Neuronal stem cell (in vitro differentiated cells): Measurements from ENCODE around the gene BCL6B.
A peak's percentile ranks its signal among the peaks of the same experiment; 100 is the strongest.

Source experiments
- DNase-seq: peaks from one replicate; pipeline ENCODE4 v3.0.0-alpha.2; 2013; ENCODE audit warnings: low spot score
- H2AFZ ChIP-seq: one replicate; pipeline ENCODE4 v1.6.1; 2013; ENCODE audit warnings: mild to moderate bottlenecking, low read length, inconsistent platforms
- H2AK5ac ChIP-seq: 2 replicates; pipeline ENCODE4 v1.6.1; 2013; ENCODE audit warnings: low read depth, mild to moderate bottlenecking, inconsistent platforms, low read length, moderate library complexity, mixed read lengths
- H2BK120ac ChIP-seq: 2 replicates; pipeline ENCODE4 v1.6.1; 2013; ENCODE audit warnings: low read depth, mild to moderate bottlenecking, inconsistent platforms, low read length, moderate library complexity, mixed read lengths
- H2BK12ac ChIP-seq: one replicate; pipeline ENCODE4 v1.6.1; 2013; ENCODE audit warnings: low read length, inconsistent platforms
- H2BK15ac ChIP-seq: 2 replicates; pipeline ENCODE4 v1.6.1; 2013; ENCODE audit warnings: mild to moderate bottlenecking, low read length, inconsistent platforms, mixed read lengths
- H2BK5ac ChIP-seq: one replicate; pipeline ENCODE4 v1.6.1; 2013; ENCODE audit warnings: inconsistent platforms, mild to moderate bottlenecking, low read length, moderate library complexity
- H3K14ac ChIP-seq: one replicate; pipeline ENCODE4 v1.6.1; 2013; ENCODE audit warnings: low read length, inconsistent platforms
- H3K18ac ChIP-seq: 2 replicates; pipeline ENCODE4 v1.6.1; 2013; ENCODE audit warnings: low read length, inconsistent platforms
- H3K23ac ChIP-seq: 2 replicates; pipeline ENCODE4 v1.6.1; 2013; ENCODE audit warnings: low read depth, mild to moderate bottlenecking, mixed read lengths, low read length, inconsistent platforms; ENCODE audit not compliant: poor library complexity
- H3K27ac ChIP-seq: replicated peaks from 3 replicates; pipeline ENCODE4 v1.5.1; 2013; ENCODE audit warnings: low read length, inconsistent platforms
- H3K27me3 ChIP-seq, 3 experiments: 2 replicates each; pipeline ENCODE4 v1.6.1; 2013; ENCODE audit warnings: low read length in 3 of 3, mild to moderate bottlenecking in 2 of 3, inconsistent platforms in 1 of 3, low read depth in 1 of 3, mixed read lengths in 1 of 3, moderate library complexity in 1 of 3; ENCODE audit not compliant: control insufficient read depth in 3 of 3, insufficient read depth in 3 of 3
- H3K36me3 ChIP-seq, 2 donors: replicated peaks in 1 of 2; 2 replicates each; pipeline ENCODE4 v1.6.1; 2013; ENCODE audit warnings: low read length in 2 of 2; ENCODE audit not compliant: control insufficient read depth in 2 of 2, insufficient read depth in 2 of 2
- H3K4ac ChIP-seq: 2 replicates; pipeline ENCODE4 v1.6.1; 2013; ENCODE audit warnings: inconsistent platforms, mild to moderate bottlenecking, low read length, moderate library complexity
- H3K4me1 ChIP-seq, 2 donors: 1 replicate in 1 of 2; 2 replicates in 1 of 2; pipeline ENCODE4 v1.6.1; 2013; ENCODE audit warnings: low read length in 2 of 2, low read depth in 1 of 2; ENCODE audit not compliant: control insufficient read depth in 2 of 2, insufficient read depth in 1 of 2
- H3K4me2 ChIP-seq: one replicate; pipeline ENCODE4 v1.6.1; 2013; ENCODE audit warnings: mild to moderate bottlenecking, low read length, inconsistent platforms; ENCODE audit not compliant: insufficient read depth, poor library complexity, severe bottlenecking
- H3K4me3 ChIP-seq, 2 donors: 2 replicates each; pipeline ENCODE4 v1.5.1; 2013; ENCODE audit warnings: low read length in 2 of 2, mild to moderate bottlenecking in 2 of 2, inconsistent platforms in 1 of 2, moderate library complexity in 1 of 2
- H3K79me1 ChIP-seq: one replicate; pipeline ENCODE4 v1.6.1; 2013; ENCODE audit warnings: low read depth, mild to moderate bottlenecking, inconsistent platforms, low read length, moderate library complexity
- H3K9ac ChIP-seq: one replicate; pipeline ENCODE4 v1.6.1; 2013; ENCODE audit warnings: mild to moderate bottlenecking, low read depth, low read length, inconsistent platforms; ENCODE audit not compliant: poor library complexity
- H3K9me3 ChIP-seq, 2 donors: replicated peaks in 1 of 2; 2 replicates each; pipeline versions ENCODE3 to v1.6.1; 2013; ENCODE audit warnings: low read length in 2 of 2, mild to moderate bottlenecking in 2 of 2, inconsistent platforms in 1 of 2, low read depth in 1 of 2, mixed read lengths in 1 of 2, moderate library complexity in 1 of 2; ENCODE audit not compliant: control insufficient read depth in 2 of 2, insufficient read depth in 1 of 2
- H4K8ac ChIP-seq: one replicate; pipeline ENCODE4 v1.6.1; 2013; ENCODE audit warnings: low read depth, mild to moderate bottlenecking, inconsistent platforms, low read length, moderate library complexity
- H4K91ac ChIP-seq: one replicate; pipeline ENCODE4 v1.6.1; 2013; ENCODE audit warnings: low read length, low read depth, mild to moderate bottlenecking, inconsistent platforms; ENCODE audit not compliant: poor library complexity
- WGBS, 2 donors: extraction: QIAGEN DNeasy Blood & Tissue Kit; methylation state at CpG; one replicate each; pipeline ENCODE4 v1.1.7; 2013; ENCODE audit warnings: missing lambda C conversion rate in 2 of 2, mixed read lengths in 1 of 2; ENCODE audit not compliant: insufficient read length in 2 of 2, insufficient replicate concordance in 1 of 2; ENCODE audit errors: extremely low coverage in 2 of 2; 5-methylcytosine and 5-hydroxymethylcytosine counted together

The BCL6B gene

GRCh38 chr17:7020894-7021664, 1.8 kb upstream of the BCL6B start:
- Histone ChIP-seq H3K4me2 (no peak overlapping the region), H2BK120ac (no peak overlapping the region), H3K14ac (no peak overlapping the region), H4K91ac (no peak overlapping the region), H4K8ac (no peak overlapping the region), H3K4me3 (no peak overlapping the region), H2BK12ac (no peak overlapping the region), H3K9me3 (peaks cover 0 to 8% of the 10 kb centered on the region in 2 donors), H3K4ac (no peak overlapping the region), H3K27ac (no peak overlapping the region), H3K79me1 (peaks cover 1% of the 10 kb centered on the region), H3K18ac (no peak overlapping the region), H2BK5ac (no peak overlapping the region), H3K4me1 (peaks cover 6 to 23% of the 10 kb centered on the region in 2 donors), H2AFZ (peak overlapping the region; percentile 97), H2BK15ac (no peak overlapping the region), H3K36me3 (peaks cover 5 to 13% of the 10 kb centered on the region in 2 donors), H3K23ac (no peak overlapping the region), H3K27me3 (peaks cover 13 to 47% (median 35%) of the 10 kb centered on the region in 3 experiments), H2AK5ac (no peak overlapping the region), H3K9ac (no peak overlapping the region)
- WGBS, 2 donors, result no CpG with 5 or more reads among the region's 11 CpGs
- DNase-seq, result no peak

GRCh38 chr17:7021993-7022778, 664 bp upstream of the BCL6B start:
- Histone ChIP-seq H2BK5ac (no peak overlapping the region), H3K23ac (peak overlapping the region; percentile 65), H3K4me2 (peak overlapping the region; percentile 61), H3K4me3 (peak overlapping the region; percentile 27 to 62), H3K4ac (no peak overlapping the region), H3K27me3 (peaks cover 13 to 51% (median 35%) of the 10 kb centered on the region in 3 experiments), H3K18ac (peak overlapping the region; percentile 89), H2BK120ac (peak overlapping the region; percentile 31), H4K8ac (no peak overlapping the region), H4K91ac (no peak overlapping the region), H3K36me3 (peaks cover 2 to 5% of the 10 kb centered on the region in 2 donors), H2BK12ac (no peak overlapping the region), H3K9me3 (peaks cover 0 to 8% of the 10 kb centered on the region in 2 donors), H2BK15ac (peak overlapping the region; percentile 17), H2AFZ (peak overlapping the region; percentile 97), H3K27ac (no peak overlapping the region), H3K4me1 (peaks cover 6 to 12% of the 10 kb centered on the region in 2 donors), H3K14ac (no peak overlapping the region), H3K9ac (no peak overlapping the region), H2AK5ac (peak overlapping the region; percentile 94), H3K79me1 (peaks cover 1% of the 10 kb centered on the region)
- no peak for DNase-seq
- no CpG with 5 or more reads among the region's 53 CpGs for WGBS, 2 donors

GRCh38 chr17:7023576-7024401, 939 bp downstream of the BCL6B start:
- Histone ChIP-seq H3K4me1 (peaks cover 6 to 10% of the 10 kb centered on the region in 2 donors), H4K8ac (peak overlapping the region; percentile 58), H2BK120ac (no peak overlapping the region), H3K9ac (no peak overlapping the region), H3K4me2 (peak overlapping the region; percentile 57), H2BK5ac (peak overlapping the region; percentile 61), H2AFZ (peak overlapping the region; percentile 32), H3K27ac (no peak overlapping the region), H3K4me3 (peak overlapping the region in 1 of 2 donors; percentile 60), H4K91ac (no peak overlapping the region), H3K79me1 (peaks cover 1% of the 10 kb centered on the region), H2BK15ac (peak overlapping the region; percentile 91), H3K4ac (peak overlapping the region; percentile 47), H3K23ac (peak overlapping the region; percentile 62), H3K27me3 (peaks cover 13 to 55% (median 35%) of the 10 kb centered on the region in 3 experiments), H3K9me3 (peaks cover 0 to 8% of the 10 kb centered on the region in 2 donors), H3K18ac (peak overlapping the region; percentile 91), H2BK12ac (peak overlapping the region; percentile 8), H3K14ac (peak overlapping the region; percentile 87), H3K36me3 (no peaks in the 10 kb centered on the region), H2AK5ac (peak overlapping the region; percentile 74)
- no CpG with 5 or more reads among the region's 51 CpGs for WGBS, 2 donors
- DNase-seq, result peak; percentile 81
